Osteoblast (primary cell): Measurements from ENCODE around the gene SLC12A1. TPM values are rescaled to one million over a fixed set of nuclear protein-coding genes. Genes with fewer than 3 reads are reported as not detected.

Source experiments
- DNase-seq: peaks from one replicate; pipeline ENCODE4 v3.0.0; 2011; ENCODE audit warnings: low spot score, mixed read lengths; ENCODE audit not compliant: insufficient read length; ENCODE audit errors: missing footprints
- H2AFZ ChIP-seq: 2 replicates; pipeline ENCODE4 v1.6.0; 2011; ENCODE audit warnings: mild to moderate bottlenecking, low read length
- H3K27ac ChIP-seq: 2 replicates; pipeline ENCODE4 v1.5.1; 2011; ENCODE audit warnings: mild to moderate bottlenecking, low read depth, low read length, moderate library complexity
- H3K27me3 ChIP-seq: 2 replicates; pipeline ENCODE4 v1.6.0; 2012; ENCODE audit warnings: mild to moderate bottlenecking, control low read depth, inconsistent platforms, low read length, moderate library complexity; ENCODE audit not compliant: insufficient read depth
- H3K36me3 ChIP-seq: 2 replicates; pipeline ENCODE4 v1.5.1; 2011; ENCODE audit warnings: mild to moderate bottlenecking, low read length, control low read depth, moderate library complexity; ENCODE audit not compliant: insufficient read depth
- H3K4me1 ChIP-seq: 2 replicates; pipeline ENCODE4 v1.5.1; 2011; ENCODE audit warnings: mild to moderate bottlenecking, low read length, control low read depth, moderate library complexity; ENCODE audit not compliant: insufficient read depth
- H3K4me2 ChIP-seq: 2 replicates; pipeline ENCODE4 v1.6.0; 2011; ENCODE audit warnings: mild to moderate bottlenecking, low read length; ENCODE audit not compliant: insufficient read depth
- H3K4me3 ChIP-seq: fragments of 200-600 bp; sonication (generic); 3 replicates; pipeline ENCODE4 v1.5.1; 2012; ENCODE audit warnings: mild to moderate bottlenecking, low read length, inconsistent platforms; ENCODE audit not compliant: insufficient read depth
- H3K79me2 ChIP-seq: 2 replicates; pipeline ENCODE4 v1.6.0; 2012; ENCODE audit warnings: mild to moderate bottlenecking, low read length, control low read depth, inconsistent platforms; ENCODE audit not compliant: insufficient read depth
- H3K9me3 ChIP-seq: 2 replicates; pipeline ENCODE4 v1.5.1; 2011; ENCODE audit warnings: low read depth, low read length, control low read depth
- H4K20me1 ChIP-seq: 2 replicates; pipeline ENCODE4 v1.6.0; 2012; ENCODE audit warnings: mild to moderate bottlenecking, low read length, control low read depth; ENCODE audit not compliant: insufficient read depth
- CTCF ChIP-seq: IDR thresholded peaks from 2 replicates; pipeline ENCODE4 v1.5.1; 2011; ENCODE audit warnings: mild to moderate bottlenecking, low read depth, low read length, moderate library complexity; ENCODE audit errors: extremely low read depth
- total RNA-seq: library from RNA; depleted of rRNA; stranded (reverse); fragments of >200 nt; gene quantifications from 2 replicates; pipeline ENCODE4 v1.2.3, GENCODE V29; 2012

Gene SLC12A1
- total RNA-seq, 1 donor: not detected

DNA sequence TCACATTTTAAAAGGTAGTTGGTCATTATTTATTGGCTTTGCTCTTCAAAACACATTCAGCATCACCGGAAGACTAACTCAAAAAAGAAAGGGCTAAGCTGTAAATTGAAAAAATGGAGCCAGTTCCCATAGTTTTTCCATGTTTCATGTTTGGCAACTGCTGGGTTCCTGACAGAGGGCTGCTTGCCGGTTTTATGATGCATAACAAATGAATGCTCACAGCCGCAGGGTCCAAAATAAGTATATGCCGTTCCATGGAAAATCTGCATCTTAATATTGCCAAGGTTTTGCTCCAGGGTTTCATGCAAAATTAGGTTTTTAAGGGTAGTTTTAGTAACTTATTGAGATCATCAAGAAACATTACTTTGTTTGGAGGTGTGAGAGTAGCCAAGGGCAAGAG, 15.8 kb downstream of the SLC12A1 start:
- Histone ChIP-seq H3K36me3 (no peaks in the 10 kb centered on the region), H4K20me1 (no peaks in the 10 kb centered on the region), H3K27me3 (peaks cover 5% of the 10 kb centered on the region), H3K79me2 (no peaks in the 10 kb centered on the region), H3K4me1 (no peaks in the 10 kb centered on the region), H2AFZ (no peak overlapping the region), H3K27ac (no peak overlapping the region), H3K4me2 (no peak overlapping the region), H3K9me3 (no peaks in the 10 kb centered on the region), H3K4me3 (no peak overlapping the region)
- peak; percentile 44 for DNase-seq
- TF ChIP-seq CTCF: no peak

- DNase-seq: no peak
- H3K9me3 ChIP-seq: no peaks in the 10 kb centered on the region
- no peak overlapping the region for H3K27ac ChIP-seq
- H4K20me1 ChIP-seq: no peaks in the 10 kb centered on the region
- H3K79me2 ChIP-seq: no peaks in the 10 kb centered on the region
- H3K36me3 ChIP-seq: no peaks in the 10 kb centered on the region
- no peak overlapping the region for H2AFZ ChIP-seq
- H3K4me3 ChIP-seq: no peak overlapping the region
- H3K4me1 ChIP-seq: no peaks in the 10 kb centered on the region
- no peak for TF ChIP-seq CTCF
- H3K27me3 ChIP-seq: peaks cover 5% of the 10 kb centered on the region
- no peak overlapping the region for H3K4me2 ChIP-seq
These were observed 16.5 kb downstream of the SLC12A1 start for GRCh38 chr15:48222627-48223026.

- TF ChIP-seq CTCF: no peak
- Histone ChIP-seq H3K4me3 (no peak overlapping the region), H3K4me1 (no peaks in the 10 kb centered on the region)
These were observed 19.7 kb downstream of the SLC12A1 start for GRCh38 chr15:48225771-48226170.

DNA sequence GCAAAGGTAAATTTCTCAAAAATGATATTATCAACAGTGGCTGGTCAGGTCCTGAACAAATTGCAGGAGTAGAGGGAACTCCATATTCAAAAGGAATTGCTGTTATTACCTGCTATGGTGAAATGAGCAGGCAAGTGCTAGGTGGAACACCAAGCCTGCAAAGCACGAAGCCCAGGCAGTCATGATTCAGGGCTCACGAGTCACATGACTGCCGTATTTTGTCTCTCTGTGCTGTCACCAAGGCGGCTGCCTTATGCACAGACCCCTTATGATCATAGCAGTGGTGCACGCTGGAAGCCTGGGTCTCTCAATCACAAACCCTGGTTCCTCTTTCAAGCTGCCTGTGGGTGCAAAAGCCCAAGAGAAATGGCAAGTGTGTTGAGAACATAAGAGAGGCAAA, 24.4 kb downstream of the SLC12A1 start:
- Histone ChIP-seq H3K79me2 (no peaks in the 10 kb centered on the region), H4K20me1 (no peaks in the 10 kb centered on the region), H2AFZ (no peak overlapping the region), H3K4me2 (no peak overlapping the region), H3K4me1 (no peaks in the 10 kb centered on the region), H3K27me3 (no peaks in the 10 kb centered on the region), H3K27ac (no peak overlapping the region), H3K4me3 (no peak overlapping the region), H3K9me3 (no peaks in the 10 kb centered on the region), H3K36me3 (no peaks in the 10 kb centered on the region)
- no peak for DNase-seq
- no peak for TF ChIP-seq CTCF

More at GRCh38 chr15:48225771-48226170, 19.7 kb downstream of the SLC12A1 start:
- no peak for DNase-seq
- no peaks in the 10 kb centered on the region for H3K79me2 ChIP-seq
- H3K9me3 ChIP-seq: no peaks in the 10 kb centered on the region
- no peak overlapping the region for H3K4me2 ChIP-seq
- no peaks in the 10 kb centered on the region for H3K36me3 ChIP-seq
- peaks cover 5% of the 10 kb centered on the region for H3K27me3 ChIP-seq
- no peaks in the 10 kb centered on the region for H4K20me1 ChIP-seq
- H2AFZ ChIP-seq: no peak overlapping the region
- H3K27ac ChIP-seq: no peak overlapping the region
